PC-9 (cell line): ENCODE results near the gene SCAF8. TPM values are rescaled to one million over a fixed set of nuclear protein-coding genes. Genes with fewer than 3 reads are reported as not detected.
"Not testable (repeated sequence)": the region's sequence is repeated elsewhere in the genome, so short reads cannot be mapped to it uniquely, and the experiment has no call there.

Experiments used
- BruUV-seq: library from RNA; stranded (reverse); fragments of 400-500 nt; replicated peaks from 2 replicates; lab custom pipeline; 2021; lab: Mats Ljungman, UMichigan
- CTCF ChIA-PET: fragments of 300-600 bp; sonication (Branson Sonifier 250); formaldehyde crosslinking; loops from one replicate; lab custom pipeline; 2022; ENCODE audit warnings: antibody characterized with exemption; lab: Charles Lee
- POLR2A ChIA-PET: fragments of 300-600 bp; sonication (Branson Sonifier 250); formaldehyde crosslinking; loops from one replicate; lab custom pipeline; 2022; ENCODE audit warnings: antibody characterized with exemption; ENCODE audit not compliant: unreplicated experiment; lab: Charles Lee
- DNase-seq, 2 experiments: peaks; one replicate each; pipeline versions ENCODE4 v3.0.0 to v3.0.0-alpha.2; 2015 to 2022; ENCODE audit warnings: mixed read lengths in 1 of 2
- H2AFZ ChIP-seq: fragments of 200-600 bp; sonication (generic); 2 replicates; pipeline ENCODE4 v1.8.1; 2017; ENCODE audit warnings: antibody characterized with exemption
- H3F3A ChIP-seq: fragments of 200-600 bp; sonication (generic); 2 replicates; pipeline ENCODE4 v1.8.1; 2017; ENCODE audit warnings: antibody characterized with exemption, mild to moderate bottlenecking, low read depth; ENCODE audit not compliant: insufficient read depth
- H3K27ac ChIP-seq: fragments of 200-600 bp; sonication (generic); 2 replicates; pipeline ENCODE4 v1.6.1; 2016; ENCODE audit warnings: mixed run types
- H3K27me3 ChIP-seq: fragments of 200-600 bp; sonication (generic); 2 replicates; pipeline ENCODE4 v1.6.1; 2016; ENCODE audit warnings: low read depth, mixed run types; ENCODE audit not compliant: insufficient read depth
- H3K36me3 ChIP-seq: fragments of 200-600 bp; sonication (generic); 2 replicates; pipeline ENCODE4 v1.6.1; 2016; ENCODE audit warnings: low read depth, mixed run types
- H3K4me1 ChIP-seq: fragments of 200-600 bp; sonication (generic); replicated peaks from 2 replicates; pipeline ENCODE4 v1.6.1; 2016; ENCODE audit warnings: mixed run types; ENCODE audit not compliant: insufficient read depth
- H3K4me2 ChIP-seq: fragments of 200-600 bp; sonication (generic); 2 replicates; pipeline ENCODE4 v1.6.1; 2017; ENCODE audit warnings: mixed run types
- H3K4me3 ChIP-seq: fragments of 200-600 bp; sonication (generic); 2 replicates; pipeline ENCODE4 v1.6.1; 2016; ENCODE audit warnings: mixed run types
- H3K79me2 ChIP-seq: fragments of 200-600 bp; sonication (generic); 2 replicates; pipeline ENCODE4 v1.6.1; 2017; ENCODE audit warnings: low read depth, mixed run types
- H3K9me2 ChIP-seq: fragments of 200-600 bp; sonication (generic); 2 replicates; pipeline ENCODE4 v1.8.1; 2017; ENCODE audit warnings: mild to moderate bottlenecking; ENCODE audit not compliant: insufficient read depth
- H3K9me3 ChIP-seq: fragments of 200-600 bp; sonication (generic); 2 replicates; pipeline ENCODE4 v1.8.1; 2016; ENCODE audit warnings: low read depth; ENCODE audit not compliant: insufficient read depth
- H4K20me1 ChIP-seq: fragments of 200-600 bp; sonication (generic); 2 replicates; pipeline ENCODE4 v1.8.1; 2017; ENCODE audit not compliant: insufficient read depth
- CTCF ChIP-seq: fragments of 200-600 bp; sonication (generic); conservative IDR thresholded peaks from 2 replicates; pipeline ENCODE4 v1.6.1; 2017; ENCODE audit warnings: mixed run types, antibody characterized with exemption, mild to moderate bottlenecking, moderate library complexity
- EZH2 ChIP-seq: fragments of 200-600 bp; sonication (generic); IDR thresholded peaks from 2 replicates; pipeline ENCODE4 v1.8.0; 2017; ENCODE audit warnings: antibody characterized with exemption, low read depth
- intact Hi-C: fragments of 100-400 bp; cut with micrococcal nuclease; formaldehyde crosslinking; loops from one replicate; pipeline ENCODE4 v1.10.0; 2022; ENCODE audit not compliant: unreplicated experiment
- total RNA-seq: library from RNA; stranded (reverse); gene quantifications from 2 replicates; pipeline ENCODE4 v1.2.3, GENCODE V29; 2021

Gene SCAF8
- total RNA-seq, 1 experiment from 2014 or later = 22.7 TPM

GRCh38 chr6:154742891-154743290, 9.7 kb downstream of the SCAF8 start:
- BruUV-seq = no TSS peak
- no peaks in the 10 kb centered on the region for H3F3A ChIP-seq
- intact Hi-C loops = no loop called here
- no peaks in the 10 kb centered on the region; the same call in 1 of the 2 replicates for H3K4me1 ChIP-seq
- H3K36me3 ChIP-seq = peaks cover 6% of the 10 kb centered on the region; the same call in 1 of the 2 replicates
- H3K9me3 ChIP-seq = no peaks in the 10 kb centered on the region
- H3K27ac ChIP-seq = no peak overlapping the region
- POLR2A ChIA-PET = interaction anchor here (0.7 kb wide), 1 partner anchor 53 kb away, joined by 3 read pairs; no protein-coding TSS in a partner anchor
- no peak for DNase-seq
- H3K4me3 ChIP-seq = no peak overlapping the region
- no peak overlapping the region for H3K4me2 ChIP-seq
- H3K79me2 ChIP-seq = peaks cover 100% of the 10 kb centered on the region
- no peak for TF ChIP-seq EZH2
- TF ChIP-seq CTCF = no peak
- no peaks in the 10 kb centered on the region for H3K9me2 ChIP-seq
- peaks cover 100% of the 10 kb centered on the region for H4K20me1 ChIP-seq
- no peak overlapping the region for H2AFZ ChIP-seq
- CTCF ChIA-PET = no interaction called here
- H3K27me3 ChIP-seq = no peaks in the 10 kb centered on the region

- H3K27ac ChIP-seq, intact Hi-C loops, BruUV-seq, H3K4me3 ChIP-seq, H3K9me3 ChIP-seq, CTCF ChIA-PET, H3K4me2 ChIP-seq, H3K27me3 ChIP-seq, H3K9me2 ChIP-seq, DNase-seq, H3K4me1 ChIP-seq, H3F3A ChIP-seq, H3K36me3 ChIP-seq, H2AFZ ChIP-seq, POLR2A ChIA-PET: not testable (repeated sequence)
- Histone ChIP-seq H3K79me2 (peaks cover 100% of the 10 kb centered on the region), H4K20me1 (peaks cover 100% of the 10 kb centered on the region)
These were observed 11.0 kb downstream of the SCAF8 start for GRCh38 chr6:154744029-154744745.

GRCh38 chr6:154745243-154745642, 12.0 kb downstream of the SCAF8 start:
- H3F3A ChIP-seq = no peaks in the 10 kb centered on the region
- no TSS peak for BruUV-seq
- H3K4me1 ChIP-seq = no peaks in the 10 kb centered on the region
- intact Hi-C loops = no loop called here
- no peak overlapping the region for H2AFZ ChIP-seq
- no peak overlapping the region for H3K27ac ChIP-seq
- ChIA-PET CTCF (no interaction called here), POLR2A (no interaction called here)
- H4K20me1 ChIP-seq = peaks cover 100% of the 10 kb centered on the region
- peaks cover 6% of the 10 kb centered on the region; the same call in 1 of the 2 replicates for H3K36me3 ChIP-seq
- TF ChIP-seq CTCF = no peak
- no peak for TF ChIP-seq EZH2
- H3K79me2 ChIP-seq = peaks cover 100% of the 10 kb centered on the region
- no peaks in the 10 kb centered on the region for H3K9me2 ChIP-seq
- DNase-seq = no peak
- H3K9me3 ChIP-seq = no peaks in the 10 kb centered on the region
- no peak overlapping the region for H3K4me2 ChIP-seq
- H3K4me3 ChIP-seq = no peak overlapping the region
- no peaks in the 10 kb centered on the region for H3K27me3 ChIP-seq
